RWPE2 (cell line): ENCODE data around the gene CLDN9.

Experiments
- ATAC-seq: fragments of 200-7000 bp; cut with Tn5 transposase; 3 replicates; pipeline ENCODE4 v1.9.1; 2021; ENCODE audit warnings: low read depth
- DNase-seq: peaks from one replicate; pipeline ENCODE4 v3.0.0-alpha.2; 2020; ENCODE audit warnings: low spot score
- H3K27ac ChIP-seq: fragments of 450-650 bp; 2 replicates; pipeline ENCODE4 v1.5.1; 2017; ENCODE audit warnings: mild to moderate bottlenecking; ENCODE audit not compliant: poor library complexity, severe bottlenecking
- H3K27me3 ChIP-seq: fragments of 250-450 bp; sonication (Bioruptor Pico); 2 replicates; pipeline ENCODE4 v1.5.1; 2021; ENCODE audit warnings: mild to moderate bottlenecking, moderate library complexity; ENCODE audit not compliant: insufficient read depth, poor library complexity, severe bottlenecking
- H3K36me3 ChIP-seq: fragments of 250-450 bp; sonication (Bioruptor Pico); 2 replicates; pipeline ENCODE4 v1.5.1; 2020; ENCODE audit warnings: low read depth, mild to moderate bottlenecking, moderate library complexity
- H3K4me1 ChIP-seq: fragments of 250-450 bp; sonication (Bioruptor Pico); 2 replicates; pipeline ENCODE4 v1.5.1; 2021; ENCODE audit warnings: mild to moderate bottlenecking, moderate library complexity; ENCODE audit not compliant: insufficient read depth, poor library complexity, severe bottlenecking
- H3K4me3 ChIP-seq: fragments of 250-450 bp; sonication (Bioruptor Pico); 2 replicates; pipeline ENCODE4 v1.5.1; 2021; ENCODE audit warnings: mild to moderate bottlenecking, moderate library complexity; ENCODE audit not compliant: severe bottlenecking
- H3K9me3 ChIP-seq: fragments of 250-450 bp; sonication (Bioruptor Pico); 2 replicates; pipeline ENCODE4 v1.5.1; 2021; ENCODE audit warnings: mild to moderate bottlenecking, moderate library complexity; ENCODE audit not compliant: severe bottlenecking
- TF ChIP-seq, protein P1 (sequence below): fragments of 450-650 bp; IDR thresholded peaks from one replicate; pipeline ENCODE4 v1.5.1; 2017; ENCODE audit warnings: mild to moderate bottlenecking, moderate library complexity; ENCODE audit not compliant: poor library complexity, severe bottlenecking

CLDN9 gene

DNA sequence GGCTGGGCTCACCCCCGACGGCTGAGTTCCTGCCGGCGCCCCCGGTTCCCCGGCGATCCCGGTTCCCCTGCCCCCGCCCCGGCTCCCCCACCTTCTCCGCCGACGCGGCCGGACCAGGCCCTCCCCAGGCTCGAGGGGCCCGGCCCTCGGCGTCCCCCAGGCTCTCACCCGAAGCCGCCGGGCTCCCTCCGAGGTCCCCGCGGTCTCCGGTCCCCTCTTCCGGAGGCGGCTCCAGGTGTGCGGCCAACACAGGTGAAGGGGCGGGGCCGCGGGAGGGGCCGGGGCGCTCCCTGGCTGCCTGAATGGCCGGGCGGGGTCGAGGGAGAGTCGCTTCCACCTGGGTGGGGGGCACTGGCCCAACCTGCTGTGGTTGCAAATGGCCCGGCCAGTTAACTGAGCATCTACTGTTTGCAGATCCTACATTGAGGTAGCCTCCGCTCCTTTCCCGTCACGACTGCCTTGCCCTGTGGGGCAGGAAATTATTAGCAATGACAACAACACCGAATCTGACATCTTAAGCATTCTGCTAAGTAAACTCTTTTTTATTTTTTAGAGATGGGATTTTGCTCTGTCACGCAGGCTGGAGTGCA lies 24.1 kb downstream of the CLDN9 start, which contains the start of gene BICDL2:
Gene BICDL2, minus strand, starts transcription at position 219 of the 590 bp plus-strand sequence. CDS start 1,448 bp downstream, outside the sequence.
- no peaks in the 10 kb centered on the region for H3K36me3 ChIP-seq
- TF ChIP-seq, protein P1, sequence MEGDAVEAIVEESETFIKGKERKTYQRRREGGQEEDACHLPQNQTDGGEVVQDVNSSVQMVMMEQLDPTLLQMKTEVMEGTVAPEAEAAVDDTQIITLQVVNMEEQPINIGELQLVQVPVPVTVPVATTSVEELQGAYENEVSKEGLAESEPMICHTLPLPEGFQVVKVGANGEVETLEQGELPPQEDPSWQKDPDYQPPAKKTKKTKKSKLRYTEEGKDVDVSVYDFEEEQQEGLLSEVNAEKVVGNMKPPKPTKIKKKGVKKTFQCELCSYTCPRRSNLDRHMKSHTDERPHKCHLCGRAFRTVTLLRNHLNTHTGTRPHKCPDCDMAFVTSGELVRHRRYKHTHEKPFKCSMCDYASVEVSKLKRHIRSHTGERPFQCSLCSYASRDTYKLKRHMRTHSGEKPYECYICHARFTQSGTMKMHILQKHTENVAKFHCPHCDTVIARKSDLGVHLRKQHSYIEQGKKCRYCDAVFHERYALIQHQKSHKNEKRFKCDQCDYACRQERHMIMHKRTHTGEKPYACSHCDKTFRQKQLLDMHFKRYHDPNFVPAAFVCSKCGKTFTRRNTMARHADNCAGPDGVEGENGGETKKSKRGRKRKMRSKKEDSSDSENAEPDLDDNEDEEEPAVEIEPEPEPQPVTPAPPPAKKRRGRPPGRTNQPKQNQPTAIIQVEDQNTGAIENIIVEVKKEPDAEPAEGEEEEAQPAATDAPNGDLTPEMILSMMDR: no peak
- no peak within 1 kb of the TSS for H3K27ac ChIP-seq
- no peaks in the 10 kb centered on the region for H3K9me3 ChIP-seq
- no peak for DNase-seq
- peaks cover 33% of the 10 kb centered on the region for H3K27me3 ChIP-seq
- peak within 1 kb of the TSS; percentile 24 for H3K4me3 ChIP-seq
- peak; percentile 15; the same call in 1 of the 3 replicates for ATAC-seq
- H3K4me1 ChIP-seq: no peaks in the 10 kb centered on the region

DNA sequence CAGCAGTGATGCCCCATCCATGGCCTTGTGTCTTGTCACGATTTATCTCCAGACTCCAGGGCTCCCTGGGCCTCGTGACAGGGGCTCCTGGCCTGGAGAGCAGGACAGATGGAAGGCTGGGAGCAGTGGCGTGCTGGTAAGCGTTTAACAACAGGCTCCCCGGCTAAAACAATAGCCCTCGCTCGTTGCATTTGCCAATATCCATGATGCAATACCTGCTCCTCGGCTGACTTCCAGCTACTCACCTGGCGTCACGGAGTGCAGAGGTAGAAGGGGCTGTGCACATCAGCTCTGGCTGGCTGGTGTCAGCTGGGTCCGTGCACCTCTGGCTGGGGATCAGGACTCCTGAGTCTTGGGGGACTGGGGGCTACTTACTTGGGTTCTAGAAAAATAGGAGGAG lies 25.5 kb downstream of the CLDN9 start:
- ATAC-seq (peak; percentile 66), DNase-seq (no peak)
- H3K27me3 ChIP-seq: peaks cover 29% of the 10 kb centered on the region
- H3K27ac ChIP-seq: no peak overlapping the region
- no peak overlapping the region for H3K4me3 ChIP-seq
- no peaks in the 10 kb centered on the region for H3K36me3 ChIP-seq
- TF ChIP-seq, protein P1: no peak
- H3K4me1 ChIP-seq: no peaks in the 10 kb centered on the region
- no peaks in the 10 kb centered on the region for H3K9me3 ChIP-seq

DNA sequence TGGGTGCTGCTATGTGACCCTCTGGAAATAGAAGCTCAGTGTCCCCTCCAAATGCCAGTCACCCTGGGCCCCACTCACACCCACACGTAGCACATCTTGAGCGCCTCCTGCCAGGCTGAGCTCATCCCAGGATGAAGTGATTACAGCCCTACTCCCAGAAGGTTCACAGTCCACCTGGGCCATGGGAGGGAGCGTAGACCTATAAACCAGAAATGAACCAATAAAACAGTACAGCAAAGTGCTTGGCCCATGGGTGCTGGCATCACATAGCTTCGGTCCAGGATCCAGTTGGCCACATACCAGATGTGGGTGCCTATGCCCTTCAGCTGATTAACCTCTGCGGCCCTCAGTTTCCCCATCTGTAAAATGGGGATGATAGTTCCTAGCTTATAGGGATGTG lies 26.2 kb downstream of the CLDN9 start:
- TF ChIP-seq, protein P1: no peak
- DNase-seq: no peak
- Histone ChIP-seq H3K4me3 (no peak overlapping the region), H3K9me3 (no peaks in the 10 kb centered on the region), H3K36me3 (no peaks in the 10 kb centered on the region), H3K27me3 (peaks cover 27% of the 10 kb centered on the region), H3K27ac (no peak overlapping the region), H3K4me1 (no peaks in the 10 kb centered on the region)
- no peak for ATAC-seq

DNA sequence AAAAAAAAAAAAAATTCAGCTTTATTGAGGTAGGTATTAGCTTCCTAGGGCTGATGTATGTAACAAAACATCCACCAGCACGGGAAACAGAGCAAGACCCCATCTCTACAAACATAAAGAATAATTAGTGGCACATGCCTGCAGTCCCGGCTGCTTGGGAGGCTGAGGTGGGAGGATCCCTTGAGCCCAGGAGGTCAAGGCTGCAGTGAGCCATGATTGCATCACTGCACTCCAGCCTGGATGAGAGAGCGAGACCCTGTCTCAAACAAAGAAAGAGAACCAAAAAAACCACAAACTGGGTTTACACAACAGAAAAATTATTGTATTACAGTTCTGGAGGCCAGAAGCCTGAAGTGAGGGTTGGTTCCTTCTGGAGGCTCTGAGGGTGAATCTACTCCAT lies 29.7 kb downstream of the CLDN9 start:
- no peak overlapping the region for H3K4me3 ChIP-seq
- no peak overlapping the region for H3K27ac ChIP-seq
- no peak for ATAC-seq
- TF ChIP-seq, protein P1: no peak
- no peak for DNase-seq
- no peaks in the 10 kb centered on the region for H3K4me1 ChIP-seq
- no peaks in the 10 kb centered on the region for H3K36me3 ChIP-seq
- H3K27me3 ChIP-seq: peaks cover 31% of the 10 kb centered on the region
- no peaks in the 10 kb centered on the region for H3K9me3 ChIP-seq

DNA sequence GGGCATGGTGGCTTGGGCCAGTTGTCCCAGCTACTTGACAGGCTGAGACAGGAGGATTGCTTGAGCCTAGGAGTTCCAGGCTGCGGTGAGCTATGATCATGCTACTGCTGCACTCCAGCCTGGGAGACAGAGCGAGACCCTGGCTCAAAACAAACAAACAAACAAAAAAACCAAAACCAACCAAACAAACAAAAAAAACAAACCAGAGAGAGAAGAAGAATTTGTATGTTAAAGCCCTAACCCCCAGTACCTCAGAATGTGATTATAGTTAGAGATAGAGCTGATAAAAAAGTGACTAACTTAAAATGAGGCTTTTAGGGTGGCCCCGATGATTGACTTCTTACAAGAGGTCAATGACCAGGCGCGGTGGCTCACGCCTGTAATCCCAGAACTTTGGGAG lies 32.0 kb downstream of the CLDN9 start:
- H3K4me3 ChIP-seq: no peak overlapping the region
- H3K27ac ChIP-seq: no peak overlapping the region
- ATAC-seq (no peak), DNase-seq (no peak)
- no peaks in the 10 kb centered on the region for H3K9me3 ChIP-seq
- H3K27me3 ChIP-seq: peaks cover 33% of the 10 kb centered on the region
- TF ChIP-seq, protein P1: no peak
- H3K36me3 ChIP-seq: no peaks in the 10 kb centered on the region
- no peaks in the 10 kb centered on the region for H3K4me1 ChIP-seq
